Measurements from ENCODE around the gene BOLA2. TPM values are rescaled to one million over a fixed set of nuclear protein-coding genes. Genes with fewer than 3 reads are reported as not detected.

Gene BOLA2
- 7.2 and 19.3 TPM in 2 replicates for total RNA-seq

DNA sequence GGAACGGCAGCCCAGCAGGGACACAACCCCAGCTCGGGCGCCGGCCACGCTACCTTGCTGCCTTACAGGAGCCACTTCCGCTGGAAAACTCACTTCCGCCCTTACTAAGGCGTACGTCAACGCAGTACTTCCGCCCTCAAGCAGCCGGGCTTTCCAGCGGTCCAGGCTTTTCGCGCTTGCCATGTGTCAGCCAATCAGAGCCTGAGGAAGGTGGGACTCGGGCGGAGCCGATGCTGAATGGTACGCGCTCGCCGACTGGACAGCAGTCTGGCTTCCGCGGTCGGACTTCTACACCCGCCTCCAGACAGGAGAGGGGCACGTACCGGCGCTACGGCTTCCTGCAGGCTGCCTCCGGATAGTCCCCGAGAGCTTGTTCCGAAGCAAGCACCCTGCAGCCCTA, at the start of gene BOLA2, which contains the start of gene SLX1B:
Gene BOLA2, minus strand, starts transcription at position 83 of the 400 bp plus-strand sequence. CDS start 98 bp downstream, outside the sequence.
Gene SLX1B, plus strand, starts transcription at position 265 of the 400 bp plus-strand sequence.

GRCh38 chr16:29459706-29460646, 5.8 kb upstream of the BOLA2 start, which contains the start of gene SULT1A4:
SULT1A4 (plus strand) TSS chr16:29459913; CDS start chr16:29461386, 1,473 bp downstream.

Other genes with a start within 250 kb of the BOLA2 start
- gene NPIPB11, start 47.6 kb downstream of the BOLA2 start, total RNA-seq = 0.24 and 0.91 TPM in 2 replicates
- gene SLX1B, start 182 bp upstream of the BOLA2 start, total RNA-seq = 41.0 and 42.6 TPM in 2 replicates
- 0.78 and 2.4 TPM in 2 replicates for gene SULT1A4, start 5.6 kb upstream of the BOLA2 start, total RNA-seq
- 3.2 and 4.4 TPM in 2 replicates for gene NPIPB12, start 52.1 kb upstream of the BOLA2 start, total RNA-seq
- not detected in 2 replicates for gene SPN, start 208.9 kb upstream of the BOLA2 start, total RNA-seq
- gene QPRT, start 224.8 kb upstream of the BOLA2 start, total RNA-seq = 109 and 175 TPM in 2 replicates